K562 (cell line): ENCODE measurements around the gene EVX1. TPM values are rescaled to one million over a fixed set of nuclear protein-coding genes. Genes with fewer than 3 reads are reported as not detected.

Experiments used
- ATAC-seq: fragments of 200-7000 bp; cut with Tn5 transposase; 3 replicates; pipeline ENCODE4 v1.9.1; 2020; ENCODE audit warnings: moderate library complexity
- BruUV-seq: library from RNA; stranded (reverse); fragments of 400-500 nt; replicated peaks from 2 replicates; lab custom pipeline; 2021; lab: Mats Ljungman, UMichigan
- CTCF ChIA-PET: fragments of 300-600 bp; formaldehyde crosslinking; extraction: SDS; loops from one replicate; lab custom pipeline; 2021; ENCODE audit warnings: low intra/inter-chr PET ratio; lab: Yijun Ruan, JAX
- POLR2A ChIA-PET: fragments of 300-600, 350-650 bp; sonication (Branson Sonifier 250); formaldehyde crosslinking; extraction: SDS; loops from one replicate; lab custom pipeline; 2021; ENCODE audit warnings: antibody characterized with exemption, inconsistent platforms; lab: Yijun Ruan, JAX
- DNase-seq, 4 experiments: peaks; one replicate each; pipeline versions ENCODE4 v3.0.0 to v3.0.0-alpha.2; 2011 to 2018; ENCODE audit warnings: low spot score in 3 of 4, mixed read lengths in 3 of 4; ENCODE audit errors: extremely low read depth in 1 of 4
- FAIRE-seq: peaks from 2 replicates; lab custom pipeline; 2011; peaks lifted over from hg19 to GRCh38; lab: Jason Lieb, UNC
- H2AFZ ChIP-seq: 2 replicates; pipeline ENCODE4 v1.6.0; 2011; ENCODE audit warnings: low read depth, low read length, control low read depth, inconsistent platforms
- H3K27ac ChIP-seq: fragments of 200-600 bp; 3 replicates; pipeline ENCODE4 v1.8.0; 2011; ENCODE audit warnings: low read depth, mild to moderate bottlenecking, control low read depth, inconsistent platforms, low read length, moderate library complexity, mixed read lengths; ENCODE audit errors: extremely low read depth
- H3K27me3 ChIP-seq, 2 experiments: fragments of 300-600 bp in 1 of 2; 2 replicates in 1 of 2; 3 replicates in 1 of 2; pipeline versions ENCODE4 v1.6.0 to v1.8.0; 2011; ENCODE audit warnings: inconsistent platforms in 2 of 2, low read length in 2 of 2, mild to moderate bottlenecking in 1 of 2, mixed read lengths in 1 of 2, moderate library complexity in 1 of 2; ENCODE audit not compliant: control insufficient read depth in 2 of 2, insufficient read depth in 2 of 2
- H3K36me3 ChIP-seq: fragments of 300-600 bp; 3 replicates; pipeline ENCODE4 v1.8.0; 2011; ENCODE audit warnings: mild to moderate bottlenecking, low read length, inconsistent platforms; ENCODE audit not compliant: control insufficient read depth, insufficient read depth
- H3K4me1 ChIP-seq, 2 experiments: fragments of 200-600 bp in 1 of 2; replicated peaks in 1 of 2; 2 replicates in 1 of 2; 3 replicates in 1 of 2; pipeline versions ENCODE4 v1.5.1 to v1.8.0; 2011; ENCODE audit warnings: inconsistent platforms in 2 of 2, low read length in 2 of 2, mild to moderate bottlenecking in 1 of 2, mixed read lengths in 1 of 2, moderate library complexity in 1 of 2; ENCODE audit not compliant: control insufficient read depth in 2 of 2, insufficient read depth in 2 of 2
- H3K4me2 ChIP-seq: 2 replicates; pipeline ENCODE4 v1.6.1; 2011; ENCODE audit warnings: low read length, control low read depth, inconsistent platforms, mixed read lengths; ENCODE audit not compliant: insufficient read depth
- H3K4me3 ChIP-seq: fragments of 200-600 bp; sonication (generic), shearing (Covaris generic); 2 replicates; pipeline ENCODE4 v1.5.1; 2016; ENCODE audit warnings: control low read depth, inconsistent platforms
- H3K79me2 ChIP-seq: fragments of 200-600 bp; 3 replicates; pipeline ENCODE4 v1.8.0; 2011; ENCODE audit warnings: low read length, inconsistent platforms; ENCODE audit not compliant: control insufficient read depth, insufficient read depth
- H3K9ac ChIP-seq, 2 experiments: 2 replicates each; pipeline versions ENCODE4 v1.6.0 to v1.6.1; 2011; ENCODE audit warnings: low read depth in 2 of 2, low read length in 2 of 2, control low read depth in 1 of 2, inconsistent platforms in 1 of 2, mild to moderate bottlenecking in 1 of 2, mixed read lengths in 1 of 2; ENCODE audit not compliant: insufficient read depth in 1 of 2
- H3K9me1 ChIP-seq: one replicate; pipeline ENCODE4 v1.6.0; 2011; ENCODE audit warnings: inconsistent platforms, mild to moderate bottlenecking, low read length, moderate library complexity; ENCODE audit not compliant: control insufficient read depth, insufficient read depth
- H3K9me3 ChIP-seq: replicated peaks from 2 replicates; pipeline ENCODE4 v1.5.1; 2011; ENCODE audit warnings: low read depth, low read length, inconsistent platforms; ENCODE audit not compliant: control insufficient read depth, insufficient read depth
- H4K20me1 ChIP-seq: replicated peaks from 2 replicates; pipeline ENCODE4 v1.6.1; 2011; ENCODE audit warnings: low read length, inconsistent platforms, mixed read lengths; ENCODE audit not compliant: control insufficient read depth, insufficient read depth
- CTCF ChIP-seq, 3 experiments: IDR thresholded peaks in 2 of 3; conservative IDR thresholded peaks in 1 of 3; 2 replicates each; pipeline ENCODE4 v1.5.1; 2011 to 2012; ENCODE audit warnings: low read length in 3 of 3, mild to moderate bottlenecking in 3 of 3, control low read depth in 2 of 3, improper control_type of control experiment in 1 of 3, inconsistent platforms in 1 of 3, low read depth in 1 of 3, mixed read lengths in 1 of 3, moderate library complexity in 1 of 3; ENCODE audit not compliant: insufficient read depth in 2 of 3
- ESRRB ChIP-seq: fragments of 250-450 bp; sonication (Bioruptor Pico); IDR thresholded peaks from 2 replicates; pipeline ENCODE4 v1.5.0; 2020; ENCODE audit warnings: mild to moderate bottlenecking, moderate library complexity, borderline replicate concordance
- MECOM ChIP-seq: fragments of 250-450 bp; sonication (Bioruptor Pico); IDR thresholded peaks from 2 replicates; pipeline ENCODE4 v1.8.0; 2022; ENCODE audit warnings: inconsistent platforms
- NCOA2 ChIP-seq, 2 experiments: fragments of 450-650 bp; IDR thresholded peaks; 2 replicates each; pipeline ENCODE4 v1.6.1; 2018; ENCODE audit warnings: mild to moderate bottlenecking in 2 of 2, moderate library complexity in 1 of 2; ENCODE audit not compliant: partially characterized antibody in 2 of 2
- POLR2B ChIP-seq: fragments of 450-650 bp; IDR thresholded peaks from 2 replicates; pipeline ENCODE4 v1.6.1; 2018; ENCODE audit warnings: low read depth; ENCODE audit not compliant: partially characterized antibody
- SLC30A9 ChIP-seq: fragments of 250-450 bp; sonication (Bioruptor Pico); IDR thresholded peaks from 2 replicates; pipeline ENCODE4 v1.8.0; 2022; ENCODE audit warnings: mild to moderate bottlenecking, moderate library complexity
- TCF15 ChIP-seq: fragments of 250-450 bp; sonication (Bioruptor Pico); IDR thresholded peaks from 2 replicates; pipeline ENCODE4 v1.8.0; 2022; ENCODE audit warnings: moderate library complexity, mild to moderate bottlenecking, inconsistent platforms
- ZBTB11 ChIP-seq, 3 experiments: fragments of 200-800 bp in 1 of 3; fragments of 250-450 bp in 1 of 3; fragments of 450-650 bp in 1 of 3; sonication (Bioruptor Pico) in 1 of 3; sonication (Bioruptor generic) in 1 of 3; formaldehyde crosslinking in 1 of 3; IDR thresholded peaks; 2 replicates each; pipeline versions ENCODE4 v1.6.1 to v1.8.0; 2016 to 2022; ENCODE audit warnings: mild to moderate bottlenecking in 2 of 3, missing genetic modification characterization in 2 of 3, missing compliant biosample characterization in 1 of 3, moderate library complexity in 1 of 3
- ZNF134 ChIP-seq: fragments of 250-450 bp; sonication (Bioruptor Pico); conservative IDR thresholded peaks from 2 replicates; pipeline ENCODE4 v1.4.0; 2020
- ZNF175 ChIP-seq: fragments of 200-800 bp; sonication (Bioruptor generic); IDR thresholded peaks from 2 replicates; pipeline ENCODE4 v1.6.1; 2016; ENCODE audit warnings: low read depth, mild to moderate bottlenecking, missing genetic modification characterization, missing compliant biosample characterization
- ZNF449 ChIP-seq: fragments of 250-450 bp; sonication (Bioruptor Pico); IDR thresholded peaks from 2 replicates; pipeline ENCODE4 v1.8.0; 2022; ENCODE audit warnings: moderate library complexity, mild to moderate bottlenecking, inconsistent platforms
- WGBS: fragments of 100-300 bp; shearing (Covaris generic); methylation state at CpG from one replicate; pipeline ENCODE4 v1.1.6; 2016; ENCODE audit warnings: low coverage, mixed read lengths; ENCODE audit not compliant: insufficient coverage; ENCODE audit errors: missing lambda C conversion rate; 5-methylcytosine and 5-hydroxymethylcytosine counted together
- in situ Hi-C: fragments of 300-500 bp; cut with MboI; formaldehyde crosslinking; loops from 4 replicates; pipeline ENCODE4 v1.15.0; 2018; ENCODE audit warnings: inconsistent platforms, mixed read lengths
- intact Hi-C: fragments of 100-400 bp; cut with micrococcal nuclease; formaldehyde crosslinking; loops from 2 replicates; pipeline ENCODE4 v1.14.2; 2022
- polyA plus RNA-seq, 8 experiments: library from polyadenylated mRNA; depleted of rRNA in 4 of 8; stranded (reverse) in 5 of 8; unstranded in 3 of 8; fragments of >200 nt; fragmentation: Nextera tagmentation in 2 of 8; fragmentation: Illumina TruSeq in 1 of 8; extraction: Ambion mirVana in 2 of 8; extraction: Trizol in 1 of 8; gene quantifications; 2 replicates each; pipeline versions ENCODE4 v1.2.1 to v1.2.3, GENCODE V29; 2011 to 2014; ENCODE audit warnings: inconsistent platforms in 1 of 8, missing spikeins in 1 of 8
- total RNA-seq, 7 experiments: library from RNA; depleted of rRNA in 6 of 7; stranded (reverse); fragments of >200 nt in 6 of 7; fragmentation: Illumina TruSeq in 2 of 7; extraction: Trizol in 2 of 7; gene quantifications; 2 replicates each; pipeline versions ENCODE4 v1.2.1 to v1.2.3, GENCODE V29; 2011 to 2021; ENCODE audit warnings: low replicate concordance in 1 of 7

Gene EVX1
- total and polyA plus RNA-seq, 9 of the 15 experiments (the other 6 are each of a cell fraction or from before 2014, with no cell fraction given), result not detected

- Histone ChIP-seq H3K4me3 (no peak overlapping the region), H3K79me2 (no peaks in the 10 kb centered on the region), H4K20me1 (peaks cover 5% of the 10 kb centered on the region), H3K27me3 (peaks cover 54 to 71% of the 10 kb centered on the region in 2 experiments), H3K9me3 (no peaks in the 10 kb centered on the region), H3K27ac (no peak overlapping the region), H3K9ac (no peak overlapping the region), H3K4me2 (no peak overlapping the region), H3K4me1 (peaks cover 0 to 10% of the 10 kb centered on the region in 2 experiments; a peak in 1 of 5 replicates), H3K36me3 (no peaks in the 10 kb centered on the region), H3K9me1 (no peaks in the 10 kb centered on the region), H2AFZ (no peak overlapping the region)
- no TSS peak for BruUV-seq
- 5% methylated on average over 25 of the region's 29 CpGs for WGBS
- intact Hi-C loops (no loop called here), in situ Hi-C loops (no loop called here)
- FAIRE-seq (no peak), DNase-seq (no peak), ATAC-seq (no peak)
- CTCF ChIA-PET, result no interaction called here
- POLR2A ChIA-PET, result no interaction called here
- TF ChIP-seq NCOA2 (IDR thresholded peaks at IDR 0.05; ENCODE audit: partially characterized antibody in 2 of 2) (no peak), MECOM (CRISPR knock-in tag) (no peak), ZNF175 (CRISPR knock-in tag) (no peak), ESRRB (CRISPR knock-in tag) (no peak), ZBTB11 (CRISPR knock-in tag; IDR thresholded peaks at IDR 0.05) (no peak), POLR2B (no peak), ZNF134 (CRISPR knock-in tag) (no peak), ZNF449 (CRISPR knock-in tag) (no peak), TCF15 (CRISPR knock-in tag) (no peak), SLC30A9 (CRISPR knock-in tag) (no peak), CTCF (IDR thresholded peaks at IDR 0.05 in 2 of 3, conservative IDR thresholded peaks at IDR 0.05 in 1 of 3; ENCODE audit: insufficient read depth in 2 of 3, low read depth in 1 of 3, low read length in 3 of 3) (no peak)
These were observed 8.6 kb downstream of the EVX1 start for GRCh38 chr7:27251136-27251651.
